Breast epithelium (tissue), 4 donors: ENCODE results near the gene NR0B2. TPM values are rescaled to one million over a fixed set of nuclear protein-coding genes. Genes with fewer than 3 reads are reported as not detected.

Experiments
- DNase-seq, 2 donors: peaks; one replicate each; pipeline ENCODE4 v3.0.0-alpha.2; 2019; ENCODE audit warnings: low spot score in 2 of 2
- H3K27ac ChIP-seq, 2 donors: fragments of 200-600 bp; sonication (generic) in 1 of 2; one replicate each; pipeline ENCODE4 v1.5.1; 2016 to 2019; ENCODE audit warnings: mild to moderate bottlenecking in 1 of 2
- H3K27me3 ChIP-seq, 2 donors: fragments of 200-600 bp; sonication (generic) in 1 of 2; one replicate each; pipeline versions ENCODE4 v1.5.1 to v1.6.0; 2017 to 2019; ENCODE audit warnings: control low read depth in 1 of 2, mild to moderate bottlenecking in 1 of 2
- H3K36me3 ChIP-seq: fragments of 200-600 bp; one replicate; pipeline ENCODE4 v1.5.1; 2019
- H3K4me1 ChIP-seq, 2 donors: fragments of 200-600 bp; sonication (generic); one replicate each; pipeline ENCODE4 v1.5.1; 2016 to 2019; ENCODE audit warnings: control low read depth in 1 of 2
- H3K4me3 ChIP-seq, 3 donors: fragments of 200-600 bp; sonication (generic); 1 replicate in 2 of 3; 2 replicates in 1 of 3; pipeline ENCODE4 v1.5.1; 2016 to 2019; ENCODE audit warnings: mild to moderate bottlenecking in 3 of 3, moderate library complexity in 2 of 3
- H3K9me3 ChIP-seq, 2 donors: fragments of 200-600 bp; sonication (generic) in 1 of 2; one replicate each; pipeline ENCODE4 v1.5.1; 2016 to 2019; ENCODE audit warnings: control low read depth in 1 of 2
- POLR2A ChIP-seq: fragments of 450-650 bp; IDR thresholded peaks from one replicate; pipeline ENCODE4 v1.6.1; 2016; ENCODE audit warnings: antibody characterized with exemption, mild to moderate bottlenecking, moderate library complexity
- POLR2AphosphoS5 ChIP-seq, 3 donors: sonication (generic); formaldehyde crosslinking; IDR thresholded peaks; one replicate each; pipeline ENCODE4 v1.6.1; 2017; ENCODE audit warnings: antibody characterized with exemption in 3 of 3
- intact Hi-C: fragments of 100-400 bp; cut with DNase I; formaldehyde crosslinking; loops from one replicate; pipeline ENCODE4 v1.15.1; 2023; ENCODE audit warnings: low total_unique reads
- total RNA-seq, 3 donors: library from RNA; depleted of rRNA; stranded (reverse); fragments of >200 nt; gene quantifications; one replicate each; pipeline ENCODE4 v1.1.0, GENCODE V29; 2016
- TF ChIP-seq, protein P1 (sequence below), 3 donors: fragments of 450-650 bp; IDR thresholded peaks; one replicate each; pipeline ENCODE4 v1.5.1; 2016 to 2017; ENCODE audit warnings: antibody characterized with exemption in 3 of 3, mild to moderate bottlenecking in 3 of 3, moderate library complexity in 3 of 3

The NR0B2 gene
- total RNA-seq, 3 donors from 2014 or later, result not detected

DNA sequence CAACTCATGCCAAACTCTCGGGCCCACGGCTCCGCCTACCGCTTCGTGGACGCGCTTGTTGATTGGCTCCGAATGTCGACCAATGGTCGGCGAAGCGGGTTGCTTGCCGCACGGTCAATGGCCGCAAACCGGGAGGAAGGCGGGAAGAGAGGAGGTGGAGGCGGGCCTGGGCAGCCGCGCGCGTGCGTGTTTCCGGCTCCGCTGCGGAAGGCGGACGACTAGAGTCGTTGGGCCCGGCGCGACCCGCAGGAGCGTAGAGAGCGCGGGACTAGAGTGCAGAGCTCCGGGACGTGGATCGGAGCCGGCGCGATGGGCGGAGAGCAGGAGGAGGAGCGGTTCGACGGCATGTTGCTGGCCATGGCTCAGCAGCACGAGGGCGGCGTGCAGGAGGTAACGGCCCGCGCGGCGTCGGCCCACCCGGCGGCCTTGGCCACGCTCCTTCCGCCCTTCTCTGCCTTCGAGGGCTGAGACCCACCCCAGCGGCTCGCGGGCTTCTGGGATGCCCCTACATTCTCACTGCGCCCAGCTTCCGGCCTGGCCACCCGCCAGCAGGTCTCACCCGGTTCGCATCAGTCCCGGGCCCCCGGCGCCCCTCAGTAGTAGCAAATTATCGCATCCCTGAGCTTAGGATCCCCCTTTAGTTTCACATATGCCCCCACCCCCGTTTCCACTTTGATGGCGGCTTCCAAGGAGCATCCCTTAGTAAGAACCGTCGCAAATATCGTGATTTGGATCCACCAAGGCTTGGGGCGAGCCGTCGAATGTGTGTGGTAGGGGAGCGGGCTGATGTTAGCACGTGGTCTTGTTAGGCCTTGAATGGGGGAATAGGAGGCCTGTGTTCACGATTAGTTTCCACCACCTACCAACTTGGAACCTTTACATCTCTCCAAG lies 8.0 kb upstream of the NR0B2 start, which contains the start of gene NUDC:
Gene NUDC (plus strand): TSS at position 204 of the 891 bp plus-strand sequence. CDS start 106 bp downstream, at position 310.
- Histone ChIP-seq H3K27ac (peak within 1 kb of the TSS; percentile 93 to 94), H3K4me3 (peak within 1 kb of the TSS; percentile 89 to 100 (median 93))

DNA sequence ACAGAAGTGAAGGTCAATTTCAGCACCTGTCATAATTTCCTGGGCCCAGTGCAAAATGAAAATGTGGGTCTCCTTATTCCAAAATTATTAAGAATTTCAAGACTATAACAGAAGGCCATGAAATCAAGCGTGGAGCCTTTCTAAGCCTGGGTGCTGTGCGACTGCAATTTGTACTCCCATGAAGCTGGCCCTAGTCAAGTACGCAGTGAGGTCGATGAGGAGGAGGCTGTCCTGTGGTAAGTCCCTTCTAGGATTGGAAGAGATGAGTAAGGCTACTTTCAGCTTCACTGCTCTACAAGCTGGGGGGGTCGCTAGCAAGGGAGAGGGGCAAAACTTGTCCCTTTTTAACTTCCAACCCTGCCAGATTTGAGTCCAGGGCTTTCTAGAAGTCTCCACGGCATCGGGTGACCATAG lies 7.4 kb upstream of the NR0B2 start:
- intact Hi-C loops, result no loop called here

More for the DNA sequence above, 8.0 kb upstream of the NR0B2 start, which contains the start of gene NUDC:
- no peaks in the 10 kb centered on the region for H3K9me3 ChIP-seq
- intact Hi-C loops, result no loop called here
- peaks cover 8 to 16% of the 10 kb centered on the region in 2 donors for H3K4me1 ChIP-seq
- peak; percentile 96 to 97 for DNase-seq
- TF ChIP-seq POLR2A (peak; percentile 90), POLR2AphosphoS5 (IDR thresholded peaks at IDR 0.05) (peak; percentile 90 to 97 (median 93))
- TF ChIP-seq, protein P1, sequence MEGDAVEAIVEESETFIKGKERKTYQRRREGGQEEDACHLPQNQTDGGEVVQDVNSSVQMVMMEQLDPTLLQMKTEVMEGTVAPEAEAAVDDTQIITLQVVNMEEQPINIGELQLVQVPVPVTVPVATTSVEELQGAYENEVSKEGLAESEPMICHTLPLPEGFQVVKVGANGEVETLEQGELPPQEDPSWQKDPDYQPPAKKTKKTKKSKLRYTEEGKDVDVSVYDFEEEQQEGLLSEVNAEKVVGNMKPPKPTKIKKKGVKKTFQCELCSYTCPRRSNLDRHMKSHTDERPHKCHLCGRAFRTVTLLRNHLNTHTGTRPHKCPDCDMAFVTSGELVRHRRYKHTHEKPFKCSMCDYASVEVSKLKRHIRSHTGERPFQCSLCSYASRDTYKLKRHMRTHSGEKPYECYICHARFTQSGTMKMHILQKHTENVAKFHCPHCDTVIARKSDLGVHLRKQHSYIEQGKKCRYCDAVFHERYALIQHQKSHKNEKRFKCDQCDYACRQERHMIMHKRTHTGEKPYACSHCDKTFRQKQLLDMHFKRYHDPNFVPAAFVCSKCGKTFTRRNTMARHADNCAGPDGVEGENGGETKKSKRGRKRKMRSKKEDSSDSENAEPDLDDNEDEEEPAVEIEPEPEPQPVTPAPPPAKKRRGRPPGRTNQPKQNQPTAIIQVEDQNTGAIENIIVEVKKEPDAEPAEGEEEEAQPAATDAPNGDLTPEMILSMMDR (IDR thresholded peaks at IDR 0.05), result no peak
- no peaks in the 10 kb centered on the region for H3K36me3 ChIP-seq
- no peaks in the 10 kb centered on the region for H3K27me3 ChIP-seq

DNA sequence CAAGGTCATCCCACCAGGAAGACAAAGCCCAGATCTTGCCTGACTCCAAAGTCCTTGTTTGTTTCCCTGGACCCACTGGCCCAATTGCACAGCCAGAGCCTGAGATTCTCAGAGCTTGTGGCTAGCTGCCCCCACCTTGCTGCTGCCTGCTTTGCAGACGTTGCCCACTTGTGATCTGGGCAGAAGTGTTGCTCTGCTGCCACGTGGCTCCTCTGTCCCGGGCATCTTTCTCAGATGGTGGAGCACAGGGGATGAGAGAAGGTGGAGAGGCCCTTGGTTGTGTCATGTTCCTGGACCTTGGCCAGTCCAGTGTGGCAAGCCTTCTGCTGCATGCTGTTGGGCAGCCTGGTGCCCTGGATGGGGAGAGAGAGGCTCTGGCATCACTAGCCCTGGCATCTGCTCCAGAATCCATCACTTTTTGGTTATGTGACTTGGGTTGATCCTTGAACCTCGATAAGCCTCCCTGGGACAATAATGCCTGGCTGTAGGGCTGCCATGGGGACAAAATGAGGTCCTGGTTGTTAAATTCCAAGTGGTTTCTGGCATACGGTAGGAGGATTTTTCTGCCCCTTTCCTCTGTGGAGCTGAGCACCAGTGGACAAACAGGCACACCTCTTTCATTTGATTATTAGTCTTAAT lies 1.5 kb upstream of the NR0B2 start:
- Histone ChIP-seq H3K27me3 (no peaks in the 10 kb centered on the region), H3K4me1 (no peaks in the 10 kb centered on the region), H3K9me3 (no peaks in the 10 kb centered on the region), H3K27ac (no peak overlapping the region), H3K4me3 (no peak overlapping the region), H3K36me3 (no peaks in the 10 kb centered on the region)
- intact Hi-C loops, result no loop called here
- TF ChIP-seq, protein P1 (IDR thresholded peaks at IDR 0.05), result no peak
- TF ChIP-seq POLR2AphosphoS5 (IDR thresholded peaks at IDR 0.05) (no peak), POLR2A (no peak)
- no peak for DNase-seq

More for the DNA sequence above, 7.4 kb upstream of the NR0B2 start:
- Histone ChIP-seq H3K27me3 (no peaks in the 10 kb centered on the region), H3K4me3 (peak overlapping the region; percentile 89 to 100 (median 93)), H3K27ac (peak overlapping the region; percentile 93 to 94), H3K4me1 (peaks cover 8 to 16% of the 10 kb centered on the region in 2 donors), H3K36me3 (no peaks in the 10 kb centered on the region), H3K9me3 (no peaks in the 10 kb centered on the region)
- TF ChIP-seq POLR2A (no peak), POLR2AphosphoS5 (IDR thresholded peaks at IDR 0.05) (no peak)
- TF ChIP-seq, protein P1 (IDR thresholded peaks at IDR 0.05), result no peak
- no peak for DNase-seq

DNA sequence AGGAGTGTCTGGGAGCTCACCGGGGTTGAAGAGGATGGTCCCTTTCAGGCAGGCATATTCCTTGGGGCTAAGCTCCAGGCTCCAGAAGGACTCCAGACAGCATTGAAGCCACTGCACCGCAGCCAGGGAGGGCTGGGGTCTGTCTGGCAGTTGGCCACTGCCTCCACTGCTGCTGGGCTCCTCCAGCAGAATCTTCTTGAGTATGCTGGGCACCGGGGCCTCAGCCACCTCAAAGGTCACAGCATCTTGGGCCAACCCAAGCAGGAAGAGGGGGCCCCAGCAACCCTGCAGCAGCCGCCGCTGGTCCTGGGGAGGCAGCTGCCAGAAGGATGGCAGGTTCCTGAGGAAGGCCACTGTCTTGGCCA lies 404 bp downstream of the NR0B2 start:
- Histone ChIP-seq H3K9me3 (no peaks in the 10 kb centered on the region), H3K36me3 (no peaks in the 10 kb centered on the region), H3K4me3 (no peak overlapping the region), H3K4me1 (no peaks in the 10 kb centered on the region), H3K27me3 (no peaks in the 10 kb centered on the region), H3K27ac (no peak overlapping the region)
- no peak for TF ChIP-seq POLR2A
- TF ChIP-seq, protein P1 (IDR thresholded peaks at IDR 0.05), result no peak
- TF ChIP-seq POLR2AphosphoS5 (IDR thresholded peaks at IDR 0.05), result no peak
- no peak for DNase-seq
- intact Hi-C loops, result no loop called here

DNA sequence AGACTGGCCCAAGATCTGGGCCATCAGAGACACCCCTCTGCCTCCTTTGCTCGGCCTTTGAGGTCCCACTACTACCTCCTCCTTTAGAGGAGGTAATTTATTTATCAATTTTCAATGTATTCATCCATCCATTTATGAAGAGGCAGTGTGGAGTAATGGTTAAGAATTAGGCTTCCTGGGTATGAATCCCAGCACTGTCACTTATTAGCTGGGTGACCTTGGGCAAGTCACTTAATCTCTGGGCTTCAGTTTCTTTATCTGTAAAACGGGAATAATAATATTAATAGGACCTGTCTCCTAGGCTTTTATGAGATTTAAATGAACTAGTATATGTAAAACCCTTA lies 1.7 kb downstream of the NR0B2 start:
- no peaks in the 10 kb centered on the region for H3K36me3 ChIP-seq
- no peak overlapping the region for H3K27ac ChIP-seq
- DNase-seq, result no peak
- no peaks in the 10 kb centered on the region for H3K4me1 ChIP-seq
- intact Hi-C loops, result no loop called here
- TF ChIP-seq, protein P1 (IDR thresholded peaks at IDR 0.05), result no peak
- no peak for TF ChIP-seq POLR2A
- TF ChIP-seq POLR2AphosphoS5 (IDR thresholded peaks at IDR 0.05), result no peak
- no peak overlapping the region for H3K4me3 ChIP-seq
- no peaks in the 10 kb centered on the region for H3K27me3 ChIP-seq
- no peaks in the 10 kb centered on the region for H3K9me3 ChIP-seq
